ENCODE results near the gene MANF. TPM values are rescaled to one million over a fixed set of nuclear protein-coding genes. Genes with fewer than 3 reads are reported as not detected.
"Not testable (repeated sequence)": the region's sequence is repeated elsewhere in the genome, so short reads cannot be mapped to it uniquely, and the experiment has no call there.

Gene MANF
- total RNA-seq, 5 donors from 2014 or later (not counting 1 experiment from before 2014, with no cell fraction given) = 36.4 to 71.9 (median 56.7) TPM

GRCh38 chr3:51387281-51387680 lies 2.2 kb downstream of the MANF start:
- H3K4me3 ChIP-seq (ENCODE audit: control insufficient read depth in 1 of 2, extremely low read depth in 1 of 2, low read length in 1 of 2); H3K27ac ChIP-seq (ENCODE audit: low read length); H3K9me3 Mint-ChIP-seq; H3K27me3 Mint-ChIP-seq; ATAC-seq (replicated peaks in 1 of 4); H3K9me3 ChIP-seq; DNase-seq; H3K27me3 ChIP-seq (replicated peaks in 1 of 2; ENCODE audit: control insufficient read depth in 2 of 2, extremely low read depth in 1 of 2, insufficient read depth in 2 of 2, low read length in 1 of 2): not testable (repeated sequence)
- Mint-ChIP-seq H3K4me1 (peaks cover 54 to 70% (median 56%) of the 10 kb centered on the region in 3 donors), H3K36me3 (peaks cover 11% of the 10 kb centered on the region), H3K4me3 (peak overlapping the region in 1 of 3 donors; percentile 98), H3K27ac (peak overlapping the region in 1 of 2 donors; percentile 51)
- WGBS (ENCODE audit: insufficient coverage) = 87% methylated on average over 3 of the region's 6 CpGs
- H3K36me3 ChIP-seq (ENCODE audit: control insufficient read depth in 2 of 2, extremely low read depth in 1 of 2, insufficient read depth in 1 of 2, low read length in 1 of 2) = peaks cover 4 to 27% of the 10 kb centered on the region in 2 donors
- H3K4me1 ChIP-seq (ENCODE audit: control insufficient read depth in 1 of 2, extremely low read depth in 1 of 2, insufficient read depth in 2 of 2, low read length in 2 of 2) = peaks cover 28 to 62% of the 10 kb centered on the region in 2 experiments
- POLR2A ChIA-PET = interaction anchor here in 1 of 2 donors (0.5 kb wide), 1 partner anchor 15 kb away, joined by 4 read pairs; no protein-coding TSS in a partner anchor
- CTCF ChIA-PET = interaction anchor here (0.6 to 1.1 kb wide), 5 partner anchors 113 to 1023 kb away, joined by 3 to 5 read pairs (median 4); partner anchors contain the start of gene CISH (in 1 of the 2)

- no peak for DNase-seq
- WGBS (ENCODE audit: insufficient coverage) = 94% methylated on average over 2 of the region's 6 CpGs
- peak overlapping the region in 1 of 3 donors; percentile 8 for H3K4me3 Mint-ChIP-seq
Measured at GRCh38 chr3:51388286-51389029, 3.4 kb downstream of the MANF start.

GRCh38 chr3:51389423-51390183 lies 4.5 kb downstream of the MANF start:
- Mint-ChIP-seq H3K27me3 (no peaks in the 10 kb centered on the region), H3K9me3 (no peaks in the 10 kb centered on the region), H3K27ac (peak overlapping the region; percentile 40 to 75), H3K36me3 (peaks cover 24% of the 10 kb centered on the region), H3K4me1 (peaks cover 55 to 75% (median 65%) of the 10 kb centered on the region in 3 donors), H3K4me3 (peak overlapping the region in 1 of 3 donors; percentile 28)
- ChIA-PET CTCF (interaction anchor here (0.5 to 1.8 kb wide), 9 partner anchors 14 to 1040 kb away, joined by 3 to 24 read pairs (median 4); partner anchors contain the start of gene DCAF1 (in 1 of the 2)), POLR2A (interaction anchor here (0.5 to 0.6 kb wide), 4 partner anchors 111 to 1655 kb away, joined by 3 to 15 read pairs (median 4); partner anchors contain the start of gene DCAF1 (in 1 of the 2))
- Histone ChIP-seq H3K36me3 (ENCODE audit: control insufficient read depth in 2 of 2, extremely low read depth in 1 of 2, insufficient read depth in 1 of 2, low read length in 1 of 2) (peaks cover 7 to 49% of the 10 kb centered on the region in 2 donors), H3K27ac (ENCODE audit: low read length) (peak overlapping the region; percentile 28), H3K27me3 (replicated peaks in 1 of 2; ENCODE audit: control insufficient read depth in 2 of 2, extremely low read depth in 1 of 2, insufficient read depth in 2 of 2, low read length in 1 of 2) (no peaks in the 10 kb centered on the region), H3K4me1 (ENCODE audit: control insufficient read depth in 1 of 2, extremely low read depth in 1 of 2, insufficient read depth in 2 of 2, low read length in 2 of 2) (peaks cover 24 to 72% of the 10 kb centered on the region in 2 experiments), H3K9me3 (no peaks in the 10 kb centered on the region), H3K4me3 (ENCODE audit: control insufficient read depth in 1 of 2, extremely low read depth in 1 of 2, low read length in 1 of 2) (no peak overlapping the region)
- 57% methylated on average over 2 of the region's 6 CpGs for WGBS (ENCODE audit: insufficient coverage)
- ATAC-seq (replicated peaks in 1 of 4) (no peak), DNase-seq (peak in 33 of 35 experiments; percentile 15 to 77 (median 44))

More at GRCh38 chr3:51388286-51389029, 3.4 kb downstream of the MANF start:
- peaks cover 16% of the 10 kb centered on the region for H3K36me3 Mint-ChIP-seq
- CTCF ChIA-PET = interaction anchor here (0.5 to 1.8 kb wide), 11 partner anchors 15 to 1044 kb away, joined by 3 to 24 read pairs (median 4); partner anchors contain the start of genes CISH (in 1 of the 2) and DCAF1 (in 1 of the 2)
- H3K27me3 ChIP-seq (replicated peaks in 1 of 2; ENCODE audit: control insufficient read depth in 2 of 2, extremely low read depth in 1 of 2, insufficient read depth in 2 of 2, low read length in 1 of 2) = no peaks in the 10 kb centered on the region
- peak overlapping the region in 1 of 2 donors; percentile 60 for H3K27ac Mint-ChIP-seq
- ATAC-seq (replicated peaks in 1 of 4) = no peak
- H3K9me3 ChIP-seq = no peaks in the 10 kb centered on the region
- peaks cover 60 to 76% (median 62%) of the 10 kb centered on the region in 3 donors for H3K4me1 Mint-ChIP-seq
- H3K4me3 ChIP-seq (ENCODE audit: control insufficient read depth in 1 of 2, extremely low read depth in 1 of 2, low read length in 1 of 2) = no peak overlapping the region
- H3K9me3 Mint-ChIP-seq = no peaks in the 10 kb centered on the region
- H3K27ac ChIP-seq (ENCODE audit: low read length) = no peak overlapping the region
- peaks cover 4 to 38% of the 10 kb centered on the region in 2 donors for H3K36me3 ChIP-seq (ENCODE audit: control insufficient read depth in 2 of 2, extremely low read depth in 1 of 2, insufficient read depth in 1 of 2, low read length in 1 of 2)
- H3K27me3 Mint-ChIP-seq = no peaks in the 10 kb centered on the region
- POLR2A ChIA-PET = interaction anchor here in 1 of 2 donors (0.5 to 0.6 kb wide), 2 partner anchors 112 to 1656 kb away, joined by 5 to 15 read pairs; partner anchors contain the start of gene DCAF1
- peaks cover 30 to 69% of the 10 kb centered on the region in 2 experiments for H3K4me1 ChIP-seq (ENCODE audit: control insufficient read depth in 1 of 2, extremely low read depth in 1 of 2, insufficient read depth in 2 of 2, low read length in 2 of 2)

- Histone ChIP-seq H3K27ac (ENCODE audit: low read length) (peak overlapping the region; percentile 66), H3K4me1 (ENCODE audit: control insufficient read depth in 1 of 2, extremely low read depth in 1 of 2, insufficient read depth in 2 of 2, low read length in 2 of 2) (peaks cover 26 to 80% of the 10 kb centered on the region in 2 experiments), H3K9me3 (no peaks in the 10 kb centered on the region), H3K4me3 (ENCODE audit: control insufficient read depth in 1 of 2, extremely low read depth in 1 of 2, low read length in 1 of 2) (peak overlapping the region; percentile 29 to 42), H3K36me3 (ENCODE audit: control insufficient read depth in 2 of 2, extremely low read depth in 1 of 2, insufficient read depth in 1 of 2, low read length in 1 of 2) (peaks cover 10 to 58% of the 10 kb centered on the region in 2 donors), H3K27me3 (replicated peaks in 1 of 2; ENCODE audit: control insufficient read depth in 2 of 2, extremely low read depth in 1 of 2, insufficient read depth in 2 of 2, low read length in 1 of 2) (no peaks in the 10 kb centered on the region)
- peak overlapping the region; percentile 57 to 62 (median 59) for H3K4me3 Mint-ChIP-seq
- ATAC-seq (replicated peaks in 1 of 4) = peak in 2 of 4 experiments; percentile 1 to 7
- peak overlapping the region; percentile 81 to 85 for H3K27ac Mint-ChIP-seq
- no peaks in the 10 kb centered on the region for H3K9me3 Mint-ChIP-seq
- peaks cover 29% of the 10 kb centered on the region for H3K36me3 Mint-ChIP-seq
- no peaks in the 10 kb centered on the region for H3K27me3 Mint-ChIP-seq
- 40% methylated on average over 26 of the region's 29 CpGs for WGBS (ENCODE audit: insufficient coverage)
- peaks cover 61 to 79% (median 74%) of the 10 kb centered on the region in 3 donors for H3K4me1 Mint-ChIP-seq
- ChIA-PET CTCF (interaction anchor here (1.0 to 1.8 kb wide), 3 partner anchors 110 to 291 kb away, joined by 4 to 24 read pairs (median 5); partner anchors contain the start of gene DCAF1 (in 1 of the 2)), POLR2A (interaction anchor here in 1 of 2 donors (0.6 kb wide), 1 partner anchor 766 kb away, joined by 3 read pairs; no protein-coding TSS in a partner anchor)
- no peak for DNase-seq
Measured at GRCh38 chr3:51390246-51391074, 5.4 kb downstream of the MANF start.

- peak; percentile 89 to 91 (median 91) for ATAC-seq (replicated peaks in 1 of 4)
- peak within 1 kb of the TSS; percentile 75 for H3K27ac ChIP-seq (ENCODE audit: low read length)
- Mint-ChIP-seq H3K27ac (peak within 1 kb of the TSS; percentile 83 to 85), H3K4me1 (peaks cover 55 to 77% (median 74%) of the 10 kb centered on the region in 3 donors), H3K9me3 (no peaks in the 10 kb centered on the region), H3K27me3 (no peaks in the 10 kb centered on the region), H3K36me3 (peaks cover 29% of the 10 kb centered on the region), H3K4me3 (peak within 1 kb of the TSS; percentile 74 to 81 (median 75))
- H3K9me3 ChIP-seq = no peaks in the 10 kb centered on the region
- H3K4me1 ChIP-seq (ENCODE audit: control insufficient read depth in 1 of 2, extremely low read depth in 1 of 2, insufficient read depth in 2 of 2, low read length in 2 of 2) = peaks cover 21 to 78% of the 10 kb centered on the region in 2 experiments
- H3K27me3 ChIP-seq (replicated peaks in 1 of 2; ENCODE audit: control insufficient read depth in 2 of 2, extremely low read depth in 1 of 2, insufficient read depth in 2 of 2, low read length in 1 of 2) = no peaks in the 10 kb centered on the region
- DNase-seq = peak; percentile 92 to 99 (median 95)
- ChIA-PET CTCF (no interaction called here), POLR2A (no interaction called here)
- H3K36me3 ChIP-seq (ENCODE audit: control insufficient read depth in 2 of 2, extremely low read depth in 1 of 2, insufficient read depth in 1 of 2, low read length in 1 of 2) = peaks cover 10 to 64% of the 10 kb centered on the region in 2 donors
- under 1% methylated on average over 78 of the region's 83 CpGs for WGBS (ENCODE audit: insufficient coverage)
- H3K4me3 ChIP-seq (ENCODE audit: control insufficient read depth in 1 of 2, extremely low read depth in 1 of 2, low read length in 1 of 2) = peak within 1 kb of the TSS; percentile 53 to 59
Measured at GRCh38 chr3:51391075-51391565, 6.0 kb downstream of the MANF start, which contains the start of gene RBM15B. Gene RBM15B (plus strand): TSS chr3:51391285. CDS start chr3:51391400, 115 bp downstream.

Data from T-cell (primary cell).